Activated naive CD8-positive, alpha-beta T cell treated with anti-CD3 and anti-CD28 coated beads, Interleukin-2, amount 10 ng/mL, durations not matched to agents 7 days and 5 days (primary cell): ENCODE results near the gene TMEM140. TPM values are rescaled to one million over a fixed set of nuclear protein-coding genes. Genes with fewer than 3 reads are reported as not detected.

Source experiments
- ATAC-seq: fragments of 150-1000 bp; cut with Tn5 transposase; one replicate; pipeline ENCODE4 v1.10.0; 2021; ENCODE audit warnings: low read depth, moderate library complexity
- POLR2A ChIA-PET: fragments of 350-600 bp; sonication (Branson Sonifier 250); formaldehyde crosslinking; loops from one replicate; lab custom pipeline; 2021; ENCODE audit warnings: antibody characterized with exemption; lab: Charles Lee
- DNase-seq: peaks from one replicate; pipeline ENCODE4 v3.0.0; 2021
- H3K27ac Mint-ChIP-seq: one replicate; pipeline ENCODE4 v1.8.0; 2022; ENCODE audit warnings: mild to moderate bottlenecking, mixed read lengths
- H3K27me3 Mint-ChIP-seq: one replicate; pipeline ENCODE4 v1.8.0; 2022; ENCODE audit warnings: mild to moderate bottlenecking, moderate library complexity, mixed read lengths
- H3K36me3 Mint-ChIP-seq: one replicate; pipeline ENCODE4 v1.8.0; 2021; ENCODE audit warnings: mild to moderate bottlenecking, mixed read lengths
- H3K4me1 Mint-ChIP-seq: one replicate; pipeline ENCODE4 v1.8.0; 2021; ENCODE audit warnings: mixed read lengths
- H3K4me3 Mint-ChIP-seq: one replicate; pipeline ENCODE4 v1.8.0; 2022; ENCODE audit warnings: mild to moderate bottlenecking, moderate library complexity, mixed read lengths
- H3K9me3 Mint-ChIP-seq: one replicate; pipeline ENCODE4 v1.8.0; 2021; ENCODE audit warnings: mixed read lengths
- total RNA-seq, 2 experiments: library from RNA; stranded (reverse); gene quantifications; one replicate each; pipeline ENCODE4 v1.2.3, GENCODE V29; 2021

TMEM140 gene
- total RNA-seq, 2 experiments from 2014 or later: 29.8 to 31.0 TPM

- Mint-ChIP-seq H3K27ac (no peak overlapping the region), H3K27me3 (no peaks in the 10 kb centered on the region), H3K4me1 (peaks cover 2% of the 10 kb centered on the region), H3K9me3 (peaks cover 17% of the 10 kb centered on the region), H3K36me3 (peaks cover 41% of the 10 kb centered on the region), H3K4me3 (no peak overlapping the region)
- ATAC-seq: no peak
- DNase-seq: no peak
- POLR2A ChIA-PET: no interaction called here
These were observed 34.2 kb downstream of the TMEM140 start for GRCh38 chr7:135181929-135182678.

DNA sequence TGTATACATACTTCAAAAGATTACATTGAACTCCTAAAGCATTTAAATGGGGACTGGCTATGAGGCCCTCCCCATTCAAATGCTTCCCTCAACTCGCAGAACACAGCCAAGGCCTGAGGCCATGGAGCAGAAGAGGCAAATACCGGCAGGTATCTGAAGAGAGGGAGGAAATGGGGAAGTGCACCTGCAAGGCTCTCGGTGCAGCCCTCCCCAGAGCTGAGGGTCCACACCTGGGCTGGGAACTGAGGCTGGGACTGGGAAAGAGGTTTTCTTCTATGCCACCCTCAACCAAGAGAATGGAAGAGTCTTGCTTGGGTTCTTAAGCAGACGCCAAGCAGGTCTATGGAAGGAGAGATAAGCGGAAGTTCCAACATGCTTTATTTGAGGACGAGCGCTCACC lies 35.6 kb downstream of the TMEM140 start:
- ATAC-seq (no peak), DNase-seq (no peak)
- Mint-ChIP-seq H3K4me1 (peaks cover 2% of the 10 kb centered on the region), H3K27ac (no peak overlapping the region), H3K9me3 (peaks cover 17% of the 10 kb centered on the region), H3K27me3 (no peaks in the 10 kb centered on the region), H3K4me3 (no peak overlapping the region), H3K36me3 (peaks cover 41% of the 10 kb centered on the region)
- POLR2A ChIA-PET: no interaction called here

DNA sequence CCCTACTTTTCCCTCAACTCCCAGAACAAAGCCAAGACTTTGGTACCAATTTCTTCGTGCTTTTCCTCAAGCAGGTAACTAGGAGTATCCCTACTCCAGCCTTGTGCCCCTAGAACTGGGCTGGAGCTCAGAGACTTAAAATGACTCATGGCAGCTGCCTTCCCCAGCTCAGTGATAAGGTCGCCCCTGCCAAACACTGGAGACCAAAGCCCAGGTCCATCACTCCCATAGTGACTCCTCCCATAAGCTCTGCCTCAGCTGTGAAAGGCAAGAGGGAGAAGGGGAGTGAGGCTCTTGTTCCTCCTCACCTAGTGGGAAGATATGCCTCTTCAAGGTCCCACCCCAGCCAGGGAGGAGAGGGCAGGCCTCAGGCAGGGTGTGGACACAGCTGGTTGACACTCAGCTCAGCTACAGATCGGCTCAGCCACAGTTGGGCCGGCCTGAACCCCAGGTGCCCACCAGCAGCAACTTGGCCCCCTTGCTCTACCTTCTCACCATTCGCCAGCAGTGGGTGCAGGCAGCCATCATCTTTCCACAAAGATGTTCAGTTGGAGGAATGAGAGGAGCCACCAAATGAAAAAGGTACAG lies 36.5 kb downstream of the TMEM140 start:
- Mint-ChIP-seq H3K4me1 (peaks cover 2% of the 10 kb centered on the region), H3K36me3 (peaks cover 41% of the 10 kb centered on the region), H3K4me3 (no peak overlapping the region), H3K9me3 (peaks cover 17% of the 10 kb centered on the region), H3K27me3 (no peaks in the 10 kb centered on the region), H3K27ac (no peak overlapping the region)
- DNase-seq: no peak
- ATAC-seq: no peak
- POLR2A ChIA-PET: interaction anchor here (0.5 to 0.9 kb wide), 2 partner anchors 10 to 146 kb away, joined by 3 to 6 read pairs; no protein-coding TSS in a partner anchor

GRCh38 chr7:135185471-135186260 lies 37.8 kb downstream of the TMEM140 start:
- POLR2A ChIA-PET: no interaction called here
- no peak for ATAC-seq
- peaks cover 14% of the 10 kb centered on the region for H3K9me3 Mint-ChIP-seq
- no peaks in the 10 kb centered on the region for H3K27me3 Mint-ChIP-seq
- no peak for DNase-seq
- H3K27ac Mint-ChIP-seq: no peak overlapping the region
- H3K4me1 Mint-ChIP-seq: no peaks in the 10 kb centered on the region
- H3K4me3 Mint-ChIP-seq: no peak overlapping the region
- H3K36me3 Mint-ChIP-seq: peaks cover 39% of the 10 kb centered on the region

GRCh38 chr7:135186261-135186540 lies 38.3 kb downstream of the TMEM140 start:
- POLR2A ChIA-PET: no interaction called here
- ATAC-seq (no peak), DNase-seq (no peak)
- H3K27ac Mint-ChIP-seq: no peak overlapping the region
- H3K4me3 Mint-ChIP-seq: no peak overlapping the region
- peaks cover 12% of the 10 kb centered on the region for H3K9me3 Mint-ChIP-seq
- no peaks in the 10 kb centered on the region for H3K27me3 Mint-ChIP-seq
- H3K4me1 Mint-ChIP-seq: no peaks in the 10 kb centered on the region
- peaks cover 37% of the 10 kb centered on the region for H3K36me3 Mint-ChIP-seq

DNA sequence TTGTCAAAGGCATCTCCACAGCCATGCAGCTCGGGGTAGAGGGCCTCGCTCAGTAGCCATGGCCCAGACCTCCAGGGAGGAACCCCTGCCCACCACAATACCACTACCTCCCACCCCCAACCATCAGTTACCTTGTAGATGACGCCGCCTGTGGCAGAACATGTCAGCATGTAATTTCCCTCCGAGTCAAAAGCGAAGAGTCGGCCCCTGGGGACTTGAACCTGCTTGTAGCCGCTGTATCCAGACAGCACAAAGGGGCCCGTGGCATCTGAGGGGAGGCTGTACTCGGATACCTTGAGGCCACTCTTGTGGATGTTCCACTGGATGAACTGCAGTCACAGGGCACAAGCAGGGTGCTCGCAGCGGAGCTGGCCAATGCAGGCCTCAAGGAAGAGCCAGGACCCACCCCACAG lies 39.0 kb downstream of the TMEM140 start:
- H3K4me3 Mint-ChIP-seq: no peak overlapping the region
- no peaks in the 10 kb centered on the region for H3K27me3 Mint-ChIP-seq
- H3K27ac Mint-ChIP-seq: no peak overlapping the region
- no peak for ATAC-seq
- H3K4me1 Mint-ChIP-seq: no peaks in the 10 kb centered on the region
- POLR2A ChIA-PET: no interaction called here
- H3K9me3 Mint-ChIP-seq: peaks cover 7% of the 10 kb centered on the region
- DNase-seq: no peak
- H3K36me3 Mint-ChIP-seq: peaks cover 35% of the 10 kb centered on the region

DNA sequence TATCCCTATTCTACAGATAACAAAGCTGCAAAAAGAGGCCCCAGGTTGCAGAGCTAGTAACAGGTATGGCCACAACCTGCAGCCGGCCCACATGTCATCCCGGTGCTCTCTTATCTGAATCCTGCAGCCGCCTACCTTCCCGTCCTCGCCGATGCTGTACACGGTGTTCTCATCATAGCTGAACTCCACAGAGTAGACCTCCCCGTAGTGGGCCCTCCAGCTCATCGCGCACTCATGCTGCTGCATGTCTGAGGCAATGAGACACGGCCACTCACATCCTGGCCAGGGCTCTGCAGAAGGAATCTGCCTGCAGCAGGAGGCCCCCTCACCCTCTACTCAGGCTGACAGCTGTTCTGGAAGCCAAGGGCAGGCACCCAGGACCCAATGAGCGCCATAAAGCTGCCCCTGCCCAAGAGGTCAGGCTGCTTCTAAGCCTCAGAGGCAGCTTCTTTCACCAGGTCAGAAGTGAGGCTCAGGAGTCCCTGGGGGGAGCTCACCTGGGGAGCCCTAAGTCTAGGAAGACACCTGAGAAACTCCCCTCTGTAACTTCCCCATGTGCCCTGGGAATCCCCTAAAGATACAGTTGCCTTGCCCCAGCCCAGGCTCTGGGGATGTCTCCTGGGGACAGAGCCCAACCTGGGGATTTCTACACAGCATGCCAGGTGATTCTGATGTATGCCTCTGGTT lies 40.6 kb downstream of the TMEM140 start:
- H3K4me1 Mint-ChIP-seq: no peaks in the 10 kb centered on the region
- no peak overlapping the region for H3K4me3 Mint-ChIP-seq
- no peak for DNase-seq
- H3K36me3 Mint-ChIP-seq: peaks cover 27% of the 10 kb centered on the region
- no peaks in the 10 kb centered on the region for H3K9me3 Mint-ChIP-seq
- H3K27me3 Mint-ChIP-seq: no peaks in the 10 kb centered on the region
- H3K27ac Mint-ChIP-seq: no peak overlapping the region
- POLR2A ChIA-PET: no interaction called here
- no peak for ATAC-seq

GRCh38 chr7:135189221-135189662 lies 41.4 kb downstream of the TMEM140 start:
- H3K4me3 Mint-ChIP-seq: no peak overlapping the region
- H3K27ac Mint-ChIP-seq: no peak overlapping the region
- peaks cover 21% of the 10 kb centered on the region for H3K36me3 Mint-ChIP-seq
- H3K9me3 Mint-ChIP-seq: no peaks in the 10 kb centered on the region
- H3K4me1 Mint-ChIP-seq: peaks cover 1% of the 10 kb centered on the region
- no peak for DNase-seq
- POLR2A ChIA-PET: no interaction called here
- no peaks in the 10 kb centered on the region for H3K27me3 Mint-ChIP-seq
- no peak for ATAC-seq

DNA sequence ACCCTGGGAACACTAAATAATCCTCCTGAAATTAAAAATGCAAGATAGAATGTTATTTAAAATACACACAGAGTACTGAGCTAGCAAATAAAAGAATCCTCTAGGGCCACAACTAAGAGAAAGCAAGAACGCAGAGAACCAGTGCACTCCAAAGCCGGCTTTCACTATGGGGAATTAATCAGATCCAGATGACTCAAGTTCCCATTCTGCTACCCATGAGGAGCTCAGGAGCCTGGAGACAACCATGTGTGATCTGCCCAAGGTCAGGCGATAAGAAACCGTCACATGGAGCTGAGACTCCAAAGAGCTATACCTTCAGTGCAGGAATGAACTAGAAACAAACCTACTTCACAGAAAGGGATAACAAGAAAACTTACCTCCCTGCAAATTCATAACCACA lies 42.1 kb downstream of the TMEM140 start:
- Mint-ChIP-seq H3K27ac (no peak overlapping the region), H3K4me3 (no peak overlapping the region), H3K36me3 (peaks cover 15% of the 10 kb centered on the region), H3K9me3 (no peaks in the 10 kb centered on the region), H3K4me1 (peaks cover 2% of the 10 kb centered on the region), H3K27me3 (no peaks in the 10 kb centered on the region)
- ATAC-seq: no peak
- POLR2A ChIA-PET: no interaction called here
- DNase-seq: no peak

DNA sequence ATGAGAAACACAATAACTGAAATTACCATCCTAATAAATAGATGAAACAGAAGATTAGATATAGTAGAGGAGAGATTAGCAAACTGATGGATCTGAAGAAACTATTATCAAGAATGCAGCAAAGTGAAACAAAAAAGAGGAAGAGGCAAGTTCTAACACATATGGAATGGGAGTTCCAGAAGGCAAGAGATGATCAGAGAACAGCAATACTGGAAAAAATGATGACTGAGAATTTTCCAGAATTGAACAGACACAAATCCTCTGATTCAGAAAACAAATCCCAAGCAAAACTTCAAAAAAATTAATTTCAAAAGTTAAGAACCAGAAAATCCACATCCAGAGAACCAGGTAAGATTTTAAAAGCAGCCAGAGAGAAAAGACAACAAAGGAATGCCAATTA lies 42.8 kb downstream of the TMEM140 start:
- DNase-seq (no peak), ATAC-seq (no peak)
- Mint-ChIP-seq H3K4me3 (no peak overlapping the region), H3K27me3 (no peaks in the 10 kb centered on the region), H3K27ac (no peak overlapping the region), H3K36me3 (peaks cover 9% of the 10 kb centered on the region), H3K9me3 (no peaks in the 10 kb centered on the region), H3K4me1 (peaks cover 2% of the 10 kb centered on the region)
- POLR2A ChIA-PET: interaction anchor here (0.8 kb wide), 1 partner anchor 19 kb away, joined by 3 read pairs; no protein-coding TSS in a partner anchor

DNA sequence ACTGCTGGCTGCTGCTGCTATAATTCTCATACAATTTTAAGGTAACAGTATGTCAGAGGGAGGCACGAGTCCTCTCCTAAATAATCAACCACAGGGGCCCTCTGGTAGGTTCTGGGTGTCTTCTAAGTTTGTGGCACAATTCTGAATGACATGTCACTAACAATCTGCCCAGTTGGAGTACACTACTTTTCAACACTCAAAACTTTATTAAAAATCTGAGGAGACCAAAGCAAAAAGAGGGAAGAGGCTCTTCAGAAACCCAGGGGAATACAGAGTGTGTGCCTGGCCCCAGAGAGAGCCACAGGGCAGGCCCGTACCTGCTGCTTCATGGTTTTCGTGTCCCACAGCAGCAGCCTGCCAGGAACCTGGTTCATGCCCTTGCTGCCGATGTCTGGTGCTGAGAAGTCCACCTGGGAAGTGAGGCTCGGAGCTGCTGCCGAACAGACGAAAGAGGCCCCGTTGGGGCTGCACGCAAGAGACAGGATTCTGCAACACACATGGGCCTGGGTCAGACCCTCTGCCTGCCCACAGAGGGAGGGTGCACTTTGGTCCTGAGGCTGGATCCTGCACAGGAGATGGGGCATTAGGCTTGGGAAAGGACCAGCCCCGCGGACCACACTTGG lies 45.2 kb downstream of the TMEM140 start:
- Mint-ChIP-seq H3K36me3 (peaks cover 11% of the 10 kb centered on the region), H3K27me3 (no peaks in the 10 kb centered on the region), H3K27ac (no peak overlapping the region), H3K4me3 (no peak overlapping the region), H3K4me1 (peaks cover 2% of the 10 kb centered on the region), H3K9me3 (no peaks in the 10 kb centered on the region)
- ATAC-seq (no peak), DNase-seq (no peak)
- POLR2A ChIA-PET: no interaction called here

DNA sequence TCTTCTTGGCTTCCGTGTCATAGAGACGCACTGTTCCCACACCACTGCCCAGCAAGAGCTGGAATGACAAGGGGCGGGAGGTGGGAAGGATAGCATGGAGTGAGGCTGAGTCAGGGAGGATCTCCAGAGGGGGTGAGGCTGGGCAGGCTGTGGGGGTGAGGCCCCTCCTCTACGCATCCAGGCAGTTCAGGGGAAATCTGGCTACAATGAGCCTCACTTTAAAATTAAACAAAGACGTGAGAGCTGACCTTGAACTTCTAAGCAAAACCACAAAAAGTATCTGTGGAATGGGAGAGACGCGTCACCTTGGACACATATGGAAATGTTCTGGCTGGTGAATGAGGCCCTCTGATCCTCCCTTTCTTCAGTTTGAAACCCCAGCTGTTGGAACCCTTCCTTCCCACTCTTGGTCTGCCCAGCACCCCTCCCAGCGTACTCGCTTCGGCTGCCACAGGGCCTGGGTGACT lies 45.8 kb downstream of the TMEM140 start:
- Mint-ChIP-seq H3K36me3 (peaks cover 11% of the 10 kb centered on the region), H3K27me3 (no peaks in the 10 kb centered on the region), H3K27ac (no peak overlapping the region), H3K4me1 (peaks cover 2% of the 10 kb centered on the region), H3K4me3 (no peak overlapping the region), H3K9me3 (no peaks in the 10 kb centered on the region)
- ATAC-seq (no peak), DNase-seq (no peak)
- POLR2A ChIA-PET: no interaction called here
